ENCODE data around the gene HIVEP3. TPM values are rescaled to one million over a fixed set of nuclear protein-coding genes. Genes with fewer than 3 reads are reported as not detected.

Gene HIVEP3
- total RNA-seq, 1 donor from 2014 or later: 2.9 TPM

DNA sequence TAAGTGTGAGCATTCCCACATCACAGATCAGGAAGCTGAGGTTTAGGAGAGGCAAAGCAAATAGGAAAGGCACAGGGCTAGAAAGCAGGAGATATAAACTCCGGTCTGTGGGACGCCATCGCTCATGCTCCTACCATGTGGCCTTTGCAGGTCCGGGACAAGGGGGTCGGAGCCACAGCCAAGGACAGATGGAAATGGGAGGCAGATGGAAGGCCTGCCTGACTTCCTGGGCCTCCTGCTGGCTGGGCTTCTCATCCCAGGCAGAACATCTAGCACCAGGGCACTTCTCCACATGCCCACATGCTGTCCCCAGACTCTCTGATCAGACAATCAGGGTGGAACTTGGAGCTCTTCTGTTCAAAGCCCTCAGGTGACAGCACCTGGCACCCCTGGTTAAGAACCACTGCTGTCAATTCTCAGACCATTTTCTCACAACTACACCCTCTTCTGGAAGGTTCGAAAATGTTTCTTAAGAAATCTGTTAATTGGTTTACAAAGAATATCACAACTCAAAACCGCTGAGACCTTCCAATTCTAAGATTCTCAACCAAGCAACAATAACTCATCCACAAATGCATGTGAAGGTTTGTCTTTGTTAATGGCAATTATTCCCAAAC is 260.9 kb downstream of the HIVEP3 start:
- H3K27me3 ChIP-seq: no peaks in the 10 kb centered on the region
- H3K9me3 ChIP-seq: no peaks in the 10 kb centered on the region
- peaks cover 12% of the 10 kb centered on the region for H3K4me1 ChIP-seq
- TF ChIP-seq, protein P1, sequence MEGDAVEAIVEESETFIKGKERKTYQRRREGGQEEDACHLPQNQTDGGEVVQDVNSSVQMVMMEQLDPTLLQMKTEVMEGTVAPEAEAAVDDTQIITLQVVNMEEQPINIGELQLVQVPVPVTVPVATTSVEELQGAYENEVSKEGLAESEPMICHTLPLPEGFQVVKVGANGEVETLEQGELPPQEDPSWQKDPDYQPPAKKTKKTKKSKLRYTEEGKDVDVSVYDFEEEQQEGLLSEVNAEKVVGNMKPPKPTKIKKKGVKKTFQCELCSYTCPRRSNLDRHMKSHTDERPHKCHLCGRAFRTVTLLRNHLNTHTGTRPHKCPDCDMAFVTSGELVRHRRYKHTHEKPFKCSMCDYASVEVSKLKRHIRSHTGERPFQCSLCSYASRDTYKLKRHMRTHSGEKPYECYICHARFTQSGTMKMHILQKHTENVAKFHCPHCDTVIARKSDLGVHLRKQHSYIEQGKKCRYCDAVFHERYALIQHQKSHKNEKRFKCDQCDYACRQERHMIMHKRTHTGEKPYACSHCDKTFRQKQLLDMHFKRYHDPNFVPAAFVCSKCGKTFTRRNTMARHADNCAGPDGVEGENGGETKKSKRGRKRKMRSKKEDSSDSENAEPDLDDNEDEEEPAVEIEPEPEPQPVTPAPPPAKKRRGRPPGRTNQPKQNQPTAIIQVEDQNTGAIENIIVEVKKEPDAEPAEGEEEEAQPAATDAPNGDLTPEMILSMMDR (IDR thresholded peaks at IDR 0.05): no peak
- intact Hi-C loops (cut with DNase I): no loop called here
- H3K27ac ChIP-seq: no peak overlapping the region
- H3K36me3 ChIP-seq: no peaks in the 10 kb centered on the region
- no peak for DNase-seq (ENCODE audit: extremely low spot score in 2 of 2)
- H3K4me3 ChIP-seq: no peak overlapping the region

DNA sequence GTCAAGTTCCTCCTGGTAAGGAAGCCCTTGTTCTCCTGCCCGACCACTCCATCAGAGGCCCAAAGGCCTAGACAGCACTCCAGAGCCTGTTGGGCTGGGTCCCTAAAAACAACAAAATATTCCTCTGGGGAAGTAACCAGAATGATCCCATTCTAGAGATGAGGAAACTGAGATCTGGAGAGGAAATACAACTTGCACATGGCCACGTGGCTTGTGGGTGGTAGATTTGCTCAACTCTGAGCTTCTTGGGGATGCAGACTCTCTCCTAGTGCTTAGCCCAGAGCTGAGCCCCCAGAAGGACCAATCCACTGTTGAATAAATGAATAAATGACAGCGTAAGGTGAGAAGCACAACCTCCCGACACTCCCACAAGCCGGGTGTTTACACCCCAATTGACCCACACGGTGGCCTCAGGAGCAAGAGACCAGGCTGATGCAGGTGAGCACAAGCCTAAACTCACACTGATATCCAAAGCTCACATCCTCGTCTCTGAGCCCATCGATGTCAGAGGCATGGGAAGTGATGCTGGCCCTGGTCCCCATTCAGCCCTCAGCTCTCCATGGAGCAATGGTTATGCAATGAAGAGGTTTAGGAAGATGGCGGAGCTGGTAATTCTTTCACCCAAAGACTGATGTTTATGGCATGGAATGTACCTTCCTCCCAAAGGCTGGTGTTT is 261.8 kb downstream of the HIVEP3 start:
- DNase-seq (ENCODE audit: extremely low spot score in 2 of 2): no peak
- H3K27me3 ChIP-seq: no peaks in the 10 kb centered on the region
- peaks cover 12% of the 10 kb centered on the region for H3K4me1 ChIP-seq
- TF ChIP-seq, protein P1 (IDR thresholded peaks at IDR 0.05): no peak
- TF ChIP-seq POLR2AphosphoS5 (IDR thresholded peaks at IDR 0.05; ENCODE audit: insufficient read depth in 1 of 2, low read depth in 1 of 2) (no peak), POLR2A (IDR thresholded peaks at IDR 0.05) (no peak)
- H3K27ac ChIP-seq: no peak overlapping the region
- intact Hi-C loops (cut with DNase I): no loop called here
- no peaks in the 10 kb centered on the region for H3K36me3 ChIP-seq
- H3K4me3 ChIP-seq: no peak overlapping the region
- H3K9me3 ChIP-seq: no peaks in the 10 kb centered on the region

DNA sequence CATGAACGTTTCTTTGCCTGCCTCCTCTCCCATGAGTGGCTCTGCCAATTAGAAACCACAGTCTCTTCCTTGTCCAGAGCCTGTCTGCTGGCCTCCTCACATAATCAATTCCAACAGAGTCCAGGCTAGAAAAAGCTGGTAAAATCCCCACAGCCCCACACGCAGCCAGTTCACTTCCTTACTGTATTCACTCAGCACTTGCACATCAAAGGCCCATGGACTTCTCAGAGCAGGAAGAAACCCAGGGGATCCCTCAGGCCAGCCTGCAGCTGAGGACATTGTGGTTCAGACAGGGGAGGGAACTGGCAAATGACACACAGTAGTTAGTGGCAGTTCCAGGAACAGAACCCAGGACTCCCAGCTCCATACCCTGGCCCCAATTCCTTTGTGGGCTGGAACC is 262.7 kb downstream of the HIVEP3 start:
- H3K4me3 ChIP-seq: no peak overlapping the region
- H3K27me3 ChIP-seq: no peaks in the 10 kb centered on the region
- DNase-seq (ENCODE audit: extremely low spot score in 2 of 2): no peak
- H3K36me3 ChIP-seq: no peaks in the 10 kb centered on the region
- TF ChIP-seq POLR2A (IDR thresholded peaks at IDR 0.05): no peak
- no peak for TF ChIP-seq POLR2AphosphoS5 (IDR thresholded peaks at IDR 0.05; ENCODE audit: insufficient read depth in 1 of 2, low read depth in 1 of 2)
- H3K4me1 ChIP-seq: peaks cover 5% of the 10 kb centered on the region
- H3K27ac ChIP-seq: no peak overlapping the region
- H3K9me3 ChIP-seq: no peaks in the 10 kb centered on the region
- intact Hi-C loops (cut with DNase I): no loop called here

DNA sequence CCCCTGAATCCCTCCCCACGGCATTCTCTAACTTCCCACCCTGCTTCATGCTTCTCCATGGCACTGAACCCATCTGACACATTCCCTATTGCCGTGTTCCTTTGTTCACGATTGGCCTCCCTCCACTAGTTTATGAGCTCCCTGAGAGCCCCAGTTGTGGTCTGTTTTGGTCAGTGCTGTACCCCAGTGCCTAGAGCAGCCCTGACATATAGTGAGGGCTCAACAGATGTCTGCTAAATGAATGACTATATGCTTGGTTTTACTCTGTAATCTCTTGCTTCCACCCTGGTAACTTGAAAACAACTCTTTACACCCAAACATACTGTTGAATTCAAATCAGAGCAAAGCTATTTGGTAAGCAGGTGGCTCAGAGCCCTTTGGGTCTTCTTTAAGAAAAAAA is 263.1 kb downstream of the HIVEP3 start:
- H3K36me3 ChIP-seq: no peaks in the 10 kb centered on the region
- intact Hi-C loops (cut with DNase I): no loop called here
- no peaks in the 10 kb centered on the region for H3K9me3 ChIP-seq
- H3K27ac ChIP-seq: no peak overlapping the region
- H3K27me3 ChIP-seq: no peaks in the 10 kb centered on the region
- no peak for TF ChIP-seq POLR2A (IDR thresholded peaks at IDR 0.05)
- TF ChIP-seq, protein P1 (IDR thresholded peaks at IDR 0.05): no peak
- no peak for TF ChIP-seq POLR2AphosphoS5 (IDR thresholded peaks at IDR 0.05; ENCODE audit: insufficient read depth in 1 of 2, low read depth in 1 of 2)
- H3K4me1 ChIP-seq: peaks cover under 1% of the 10 kb centered on the region
- no peak for DNase-seq (ENCODE audit: extremely low spot score in 2 of 2)
- H3K4me3 ChIP-seq: no peak overlapping the region

DNA sequence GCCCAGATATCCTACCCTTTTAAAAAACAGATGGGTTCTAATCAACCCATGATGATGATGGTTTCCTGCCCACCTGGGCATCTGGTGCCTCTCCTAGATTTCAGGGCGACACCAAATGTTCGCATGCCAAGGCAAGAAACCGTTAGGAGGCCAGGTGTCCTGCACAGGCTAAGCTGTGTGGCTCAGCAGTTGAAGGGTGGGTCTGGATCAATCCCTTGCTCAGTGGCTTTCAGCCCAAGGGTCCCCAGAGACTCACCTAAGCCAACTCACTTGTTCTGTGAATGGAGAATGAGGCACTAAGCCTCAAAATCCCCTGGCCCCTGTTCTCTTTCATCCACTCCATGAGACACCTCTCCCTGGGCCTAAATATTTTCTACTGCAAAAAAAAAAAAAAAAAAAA is 265.1 kb downstream of the HIVEP3 start:
- Histone ChIP-seq H3K27ac (no peak overlapping the region), H3K9me3 (no peaks in the 10 kb centered on the region), H3K36me3 (no peaks in the 10 kb centered on the region), H3K4me3 (no peak overlapping the region), H3K27me3 (no peaks in the 10 kb centered on the region), H3K4me1 (no peaks in the 10 kb centered on the region)
- intact Hi-C loops (cut with DNase I): no loop called here
- DNase-seq (ENCODE audit: extremely low spot score in 2 of 2): no peak
- TF ChIP-seq POLR2A (IDR thresholded peaks at IDR 0.05): no peak
- TF ChIP-seq, protein P1 (IDR thresholded peaks at IDR 0.05): no peak
- no peak for TF ChIP-seq POLR2AphosphoS5 (IDR thresholded peaks at IDR 0.05; ENCODE audit: insufficient read depth in 1 of 2, low read depth in 1 of 2)
